GM21390 (cell line): Measurements from ENCODE around the gene SNRPD1.
"Not testable (repeated sequence)": the region's sequence is repeated elsewhere in the genome, so short reads cannot be mapped to it uniquely, and the experiment has no call there.

Experiments
- ATAC-seq: cut with Tn5 transposase; IDR thresholded peaks from one replicate; pipeline ENCODE4 v1.9.1; 2021; ENCODE audit not compliant: unreplicated experiment

Gene SNRPD1

DNA sequence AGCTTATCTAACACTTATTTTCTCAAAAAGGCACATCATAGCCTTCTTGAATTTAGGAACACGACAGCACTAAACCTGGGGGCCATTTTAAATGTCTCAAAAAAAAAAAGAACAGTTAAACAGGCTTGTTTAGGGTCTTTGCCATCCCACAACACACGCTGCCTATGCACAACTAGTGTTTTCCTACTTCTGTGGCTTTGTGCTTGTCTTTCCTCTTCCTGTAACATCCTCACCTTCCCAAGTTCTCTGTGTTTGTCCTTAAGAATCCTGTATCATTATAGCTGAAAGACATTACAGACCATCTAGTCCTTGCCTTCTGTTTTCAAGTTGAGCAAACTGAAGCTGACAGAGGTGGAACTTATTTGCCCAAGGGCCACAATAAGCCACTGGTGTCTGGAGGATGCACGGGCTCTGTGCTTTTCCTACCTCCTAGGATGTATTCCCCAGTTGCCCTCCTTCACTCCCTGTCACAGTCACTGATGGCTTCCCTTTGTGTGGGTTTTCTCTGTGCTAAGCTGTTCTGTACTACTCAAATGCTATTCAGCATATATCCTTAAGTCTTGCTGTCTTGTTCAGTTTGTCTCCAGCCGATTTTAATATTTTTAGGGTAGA, 22.6 kb downstream of the SNRPD1 start:
- ATAC-seq: no peak

DNA sequence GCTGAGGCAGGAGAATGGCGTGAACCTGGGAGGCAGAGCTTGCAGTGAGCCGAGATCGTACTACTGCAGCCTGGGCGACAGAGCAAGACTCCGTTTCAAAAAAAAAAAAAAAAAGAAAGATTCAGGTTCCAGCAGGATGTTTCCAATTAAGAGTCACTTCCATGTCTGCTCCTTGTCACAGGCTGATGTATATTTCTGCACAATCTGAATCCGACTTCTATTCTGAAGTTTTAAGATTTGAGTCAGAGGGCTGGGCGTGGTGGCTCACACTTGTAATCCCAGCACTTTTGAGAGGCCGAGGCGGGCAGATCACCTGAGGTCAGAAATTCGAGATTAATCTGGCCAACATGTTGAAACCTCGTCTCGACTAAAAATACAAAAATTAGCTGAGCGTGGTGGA, 24.7 kb downstream of the SNRPD1 start:
- ATAC-seq: no peak

DNA sequence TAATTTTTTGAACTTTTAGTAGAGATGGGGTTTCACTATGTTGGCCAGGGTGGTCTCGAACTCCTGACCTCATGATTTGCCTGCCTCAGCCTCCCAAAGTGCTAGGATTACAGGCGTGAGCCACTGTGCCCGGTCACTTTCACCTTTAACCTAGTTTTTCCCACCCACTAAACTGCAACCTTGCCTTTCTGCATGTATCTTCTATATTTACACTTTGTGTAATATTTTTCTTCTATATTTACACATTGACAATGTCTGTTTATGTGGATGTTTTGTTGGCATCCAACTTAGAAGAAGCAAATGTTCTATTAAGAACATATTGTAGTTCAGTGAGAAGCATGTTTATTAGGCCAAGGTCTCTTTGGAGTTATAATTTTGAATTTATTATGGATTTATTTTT, 26.7 kb downstream of the SNRPD1 start:
- ATAC-seq: no peak

DNA sequence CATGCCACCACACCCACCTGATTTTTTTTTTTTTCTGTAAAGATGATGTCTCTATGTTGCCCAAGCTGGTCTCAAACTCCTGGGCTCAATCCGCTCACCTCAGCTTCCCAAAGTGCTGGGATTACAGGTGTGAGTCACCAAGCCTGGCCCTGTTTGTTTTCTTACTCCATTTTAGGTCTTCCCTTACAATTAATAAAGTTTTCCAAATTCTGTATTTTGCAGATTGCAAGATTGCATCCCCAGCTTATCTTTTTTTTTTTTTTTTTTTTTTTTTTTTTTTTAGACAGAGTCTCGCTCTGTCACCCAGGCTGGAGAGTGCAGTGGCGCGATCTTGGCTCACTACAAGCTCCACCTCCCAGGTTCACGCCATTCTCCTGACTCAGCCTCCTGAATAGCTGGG, 28.3 kb downstream of the SNRPD1 start:
- not testable (repeated sequence) for ATAC-seq

DNA sequence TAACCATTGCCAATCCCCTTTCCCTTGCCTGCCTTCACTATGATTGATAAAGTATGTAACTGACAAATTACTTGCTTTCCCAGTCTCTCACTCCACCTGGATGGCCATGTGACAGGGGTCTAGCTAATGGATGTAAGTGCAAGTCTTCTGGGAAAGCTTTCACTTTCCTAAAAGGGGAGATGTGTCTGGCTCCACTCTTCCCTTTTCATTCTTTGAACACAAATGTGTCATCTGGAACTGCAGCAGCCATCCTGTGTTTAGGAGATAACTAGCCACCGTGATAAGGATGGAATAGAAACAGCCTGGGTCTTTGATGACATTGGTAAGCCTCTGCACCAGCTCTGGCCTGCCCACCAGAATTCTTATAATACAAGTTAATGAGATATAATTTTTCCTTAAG, 38.2 kb downstream of the SNRPD1 start:
- no peak for ATAC-seq

DNA sequence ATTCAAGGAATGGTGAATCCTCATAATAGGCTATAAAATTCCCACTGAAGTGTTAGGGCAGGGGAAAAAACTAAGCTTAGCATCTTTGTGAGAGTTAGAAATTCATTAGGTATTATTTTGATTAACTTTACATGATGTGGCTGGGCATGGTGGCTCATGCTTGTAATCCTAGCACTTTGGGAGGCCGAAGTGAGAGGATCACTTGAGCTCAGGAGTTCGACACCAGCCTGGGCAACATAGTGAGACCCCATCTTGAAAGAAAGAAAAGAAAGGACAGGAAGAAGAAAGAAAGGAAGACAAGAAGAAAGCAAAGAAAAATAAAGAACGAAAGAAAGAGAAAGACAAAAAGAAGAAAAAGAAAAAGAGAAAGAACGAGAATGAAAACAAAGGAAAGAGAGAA, 40.0 kb downstream of the SNRPD1 start:
- no peak for ATAC-seq

DNA sequence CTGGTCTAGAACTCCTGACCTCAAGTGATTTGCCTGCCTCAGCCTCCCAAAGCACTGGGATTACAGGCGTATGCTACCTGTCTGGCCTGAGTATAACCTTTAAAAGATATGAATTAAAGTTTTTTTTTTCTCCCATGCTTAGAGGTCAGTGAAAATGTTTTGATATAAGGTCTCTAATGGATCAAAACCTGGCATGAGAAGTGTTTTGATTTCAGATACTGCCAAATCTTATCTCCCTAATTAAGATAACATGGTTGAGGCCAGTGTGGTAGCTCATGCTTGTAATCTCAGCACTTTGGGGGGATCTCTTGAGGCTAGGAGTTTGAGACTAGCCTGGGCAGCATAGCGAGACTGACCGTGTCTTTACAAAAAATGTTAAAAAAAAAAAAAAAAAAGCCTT, 41.2 kb downstream of the SNRPD1 start:
- no peak for ATAC-seq

DNA sequence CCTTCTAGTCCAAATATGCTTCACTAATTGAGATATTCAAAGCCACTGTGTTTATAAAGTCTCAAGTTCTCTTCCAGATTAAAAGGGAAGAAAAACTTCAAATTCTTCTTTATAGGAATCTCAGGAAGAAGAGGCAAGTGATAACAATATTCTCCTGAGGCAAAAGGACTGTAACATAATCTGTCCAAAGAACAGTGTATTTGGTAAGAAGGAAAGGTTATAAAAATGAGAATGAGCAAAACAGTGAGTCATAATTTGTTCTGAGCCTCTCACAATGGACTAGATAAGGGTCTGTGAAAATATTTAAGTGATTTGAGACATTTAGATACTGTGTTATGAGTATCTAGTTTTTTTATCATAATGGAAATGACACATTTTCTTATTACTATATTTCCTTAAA, 44.3 kb downstream of the SNRPD1 start:
- ATAC-seq: no peak

DNA sequence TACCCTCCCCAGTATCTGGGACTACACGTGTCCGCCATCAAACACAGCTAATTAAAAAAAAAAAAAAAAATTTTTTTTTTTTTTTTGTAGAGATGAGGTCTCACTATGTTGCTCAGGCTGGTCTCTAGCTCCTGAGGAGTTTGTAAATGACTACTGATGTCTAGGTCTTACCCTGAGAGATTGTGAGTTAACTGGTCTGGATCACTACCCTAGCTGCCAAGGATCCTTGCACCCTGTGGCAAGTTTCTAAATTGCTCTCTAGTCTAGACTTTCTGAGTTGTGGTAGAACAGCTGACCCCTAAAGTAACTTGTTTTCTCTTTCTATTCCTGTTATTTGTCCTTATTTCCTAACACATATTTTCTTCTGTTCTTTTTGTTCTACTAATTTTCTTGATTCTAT, 48.0 kb downstream of the SNRPD1 start:
- peak; percentile 66 for ATAC-seq

DNA sequence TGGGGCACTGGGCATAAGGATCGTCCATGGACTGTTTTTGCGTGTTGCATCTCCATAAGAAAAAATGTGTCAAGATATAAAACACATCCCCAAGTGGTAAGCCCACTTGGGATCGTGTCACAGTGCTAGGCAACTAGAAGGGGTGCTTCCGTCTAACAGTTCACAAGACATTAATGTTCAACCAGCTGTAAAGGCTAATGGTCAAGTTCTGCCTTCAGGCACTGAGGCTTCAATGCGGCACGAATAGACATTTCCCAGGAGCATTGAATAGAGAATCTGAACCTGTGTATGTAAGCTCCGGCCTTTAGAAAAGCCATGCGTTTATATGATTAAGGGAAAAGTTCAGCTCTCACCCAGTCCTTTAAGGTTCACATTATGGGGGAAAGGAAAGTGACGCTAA, 50.5 kb downstream of the SNRPD1 start:
- no peak for ATAC-seq

DNA sequence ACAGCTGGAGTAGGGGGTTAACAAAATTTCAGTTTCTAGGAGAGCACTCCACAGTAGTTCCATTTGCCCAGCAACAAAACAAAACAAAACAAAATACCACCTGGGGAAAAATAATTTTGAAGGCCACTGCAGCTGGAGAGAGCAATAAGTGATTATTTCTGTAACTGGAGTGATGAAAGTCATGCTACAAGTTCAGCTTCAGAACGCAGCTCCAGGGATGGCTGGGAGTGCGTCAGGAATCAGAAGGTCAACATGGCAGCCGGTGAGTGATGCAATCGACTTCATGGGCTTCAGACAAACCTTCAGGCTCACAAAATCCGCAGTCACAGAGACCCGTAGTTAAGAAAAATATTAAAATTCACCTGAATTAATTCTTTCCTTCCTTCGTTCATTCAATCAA, 51.5 kb downstream of the SNRPD1 start:
- no peak for ATAC-seq

DNA sequence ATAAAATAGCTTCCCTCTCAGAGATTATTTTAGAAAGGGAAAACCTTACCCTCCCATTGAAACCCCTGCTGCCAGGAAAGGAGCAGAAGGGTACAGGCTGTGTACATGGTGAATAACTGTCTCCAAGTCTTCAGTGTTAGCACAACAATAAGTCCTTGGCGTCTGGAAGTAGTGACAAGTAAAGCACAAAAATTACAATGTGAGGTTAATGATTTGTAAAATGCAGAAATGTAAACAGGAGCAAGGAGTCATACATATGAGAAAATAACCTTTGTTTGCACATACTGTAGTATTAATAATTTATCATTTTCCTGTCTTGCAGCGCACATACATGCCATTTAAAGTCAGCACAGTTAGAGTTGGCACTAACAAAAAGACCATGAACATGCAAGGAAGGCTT, 52.0 kb downstream of the SNRPD1 start:
- ATAC-seq: no peak

DNA sequence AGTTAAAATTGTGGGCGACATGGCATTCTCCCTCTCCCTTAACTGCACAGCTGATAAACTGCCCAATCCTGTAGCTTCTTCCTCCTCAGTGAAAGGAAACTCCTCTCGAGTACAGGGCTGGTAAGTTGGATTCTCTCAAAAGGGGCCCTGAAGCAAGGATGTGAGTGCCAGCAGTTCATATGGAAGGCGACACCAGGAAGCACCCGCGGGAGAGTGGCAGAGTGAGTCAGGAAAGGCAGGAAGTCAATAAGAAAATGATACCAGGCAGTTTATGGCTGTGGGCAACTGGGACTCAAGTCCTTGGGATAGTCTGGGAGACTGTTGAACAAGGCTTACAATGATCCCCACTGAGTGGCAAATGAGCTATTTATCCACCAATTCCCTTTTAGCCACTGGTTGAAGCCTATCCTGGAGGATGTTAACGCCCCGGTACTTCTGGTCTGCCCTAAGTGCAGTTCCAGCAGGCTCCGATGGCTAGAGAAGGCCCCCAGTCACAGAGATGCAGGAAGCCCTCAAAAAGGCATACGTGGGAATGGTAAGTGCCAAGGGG, 57.7 kb downstream of the SNRPD1 start:
- no peak for ATAC-seq

DNA sequence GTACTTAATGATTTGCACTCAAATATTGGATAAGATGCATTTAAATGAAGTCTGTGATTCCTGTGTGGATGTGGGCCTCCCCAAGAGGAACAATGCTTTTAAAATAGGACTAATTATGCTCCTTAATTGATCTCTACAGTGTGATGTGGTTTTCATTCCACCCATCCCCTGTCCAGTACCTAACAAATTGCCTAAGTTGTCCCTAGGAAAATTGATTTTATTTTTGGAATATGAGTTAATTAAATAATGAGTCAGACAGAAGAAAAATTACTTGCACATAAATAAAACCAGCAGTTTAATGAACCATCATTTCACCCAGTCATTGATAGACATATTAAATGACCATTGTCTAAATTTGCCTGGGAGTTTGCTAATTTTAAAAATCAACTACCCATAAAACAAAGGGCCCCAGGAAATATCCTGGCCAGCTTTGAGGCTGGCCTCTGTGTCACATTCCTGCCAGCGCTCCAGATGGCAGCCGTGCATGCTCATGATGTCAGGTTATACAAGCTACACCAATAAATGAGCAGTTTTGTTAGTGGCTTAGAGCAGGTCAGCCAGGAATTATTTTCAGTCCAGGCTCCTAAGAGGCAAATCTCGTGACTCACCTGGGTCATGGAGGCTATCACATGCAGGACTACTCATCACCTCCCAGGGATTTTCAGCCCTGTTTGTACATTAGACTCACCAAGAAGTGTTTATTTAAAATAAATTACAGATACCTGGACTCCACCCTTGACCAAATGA, 60.6 kb downstream of the SNRPD1 start:
- no peak for ATAC-seq

DNA sequence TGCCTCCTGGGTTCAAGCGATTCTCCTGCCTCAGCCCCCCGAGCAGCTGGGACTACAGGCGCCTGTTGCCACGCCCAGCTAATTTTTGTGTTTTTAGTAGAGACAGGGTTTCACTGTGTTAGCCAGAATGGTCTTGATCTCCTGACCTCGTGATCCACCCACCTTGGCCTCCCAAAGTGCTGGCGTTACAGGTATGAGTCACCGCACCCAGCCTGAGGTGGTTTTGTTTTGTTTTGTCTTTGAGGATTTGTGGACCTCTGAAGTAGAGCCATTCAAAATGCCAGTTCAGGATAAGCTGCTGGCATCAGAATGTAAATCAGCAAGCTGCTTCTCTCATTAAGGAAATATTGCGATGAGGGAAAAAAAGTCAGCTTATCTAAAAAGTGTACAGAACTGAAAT, 63.2 kb downstream of the SNRPD1 start:
- ATAC-seq: not testable (repeated sequence)

DNA sequence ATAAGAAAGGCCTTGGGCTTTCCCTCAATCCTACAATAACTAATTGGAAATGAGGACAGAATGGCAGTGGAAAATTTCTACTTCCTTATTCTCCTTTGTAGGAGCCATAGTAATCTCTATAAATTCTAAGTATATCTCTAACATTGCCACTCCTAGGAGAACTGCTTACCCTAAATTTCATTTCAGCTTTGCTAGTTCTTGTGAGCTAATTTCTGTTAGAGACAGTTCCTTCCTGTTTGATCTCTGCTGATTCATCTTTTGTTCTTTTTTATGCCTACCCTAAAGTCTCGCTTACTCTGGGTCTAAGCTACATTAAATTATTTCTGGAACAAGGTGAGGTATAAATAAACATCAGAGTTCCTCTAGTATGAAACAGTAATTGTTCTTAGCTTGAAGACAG, 66.7 kb downstream of the SNRPD1 start:
- ATAC-seq: no peak

DNA sequence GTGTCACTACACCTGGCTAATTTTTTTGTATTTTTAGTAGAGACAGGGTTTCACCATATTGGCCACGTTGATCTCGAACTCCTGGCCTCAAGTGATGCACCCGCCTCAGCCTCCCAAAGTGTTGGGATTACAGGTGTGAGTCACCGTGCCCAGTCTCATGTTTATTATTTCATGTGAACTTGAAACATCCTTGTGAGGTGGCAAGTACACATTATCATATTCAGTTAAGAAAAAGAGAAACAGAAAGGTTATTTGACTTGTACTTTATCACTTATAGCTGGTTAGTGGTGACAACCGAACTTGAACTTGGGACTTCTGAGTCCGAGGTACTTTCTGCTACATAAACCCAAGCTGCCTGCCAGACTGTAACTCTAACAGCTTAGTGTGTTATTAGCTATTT, 68.0 kb downstream of the SNRPD1 start:
- no peak for ATAC-seq

DNA sequence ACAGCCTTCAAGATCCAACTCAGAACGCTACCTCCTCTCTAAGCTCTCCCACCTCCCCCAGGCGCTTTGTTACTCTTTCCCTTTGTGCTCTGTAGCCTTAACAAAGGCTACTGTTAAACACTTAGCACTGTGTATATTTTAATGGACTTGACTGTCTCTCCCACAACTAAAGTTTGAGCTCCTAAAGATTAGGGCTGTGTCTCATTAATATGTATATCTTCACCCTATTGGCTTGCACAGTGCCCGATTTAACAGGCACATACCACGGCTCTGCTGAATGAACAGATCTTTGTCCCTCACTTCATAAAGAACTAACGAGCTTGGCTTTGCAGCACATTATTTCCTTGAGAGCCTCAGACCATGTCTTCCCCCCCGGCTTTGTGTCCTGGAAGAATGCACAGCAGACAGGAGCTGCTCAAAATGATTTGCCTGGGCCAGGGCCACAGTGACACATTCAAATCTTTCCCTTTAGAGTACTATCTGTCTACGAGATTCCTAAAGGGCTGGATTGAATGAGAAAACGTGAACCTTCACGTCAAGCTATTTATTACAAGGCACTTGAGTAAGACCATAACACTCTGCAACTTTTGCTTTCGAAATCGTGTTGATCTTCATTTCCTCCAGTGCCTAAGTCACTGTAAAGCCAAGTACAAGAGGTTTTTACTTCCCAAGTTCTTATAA, 70.4 kb downstream of the SNRPD1 start:
- ATAC-seq: no peak
